ENCODE measurements around the gene ARID5B.
A peak's percentile ranks its signal among the peaks of the same experiment; 100 is the strongest.

The ARID5B gene

GRCh38 chr10:62053860-62054259, 152.4 kb downstream of the ARID5B start:
- TF ChIP-seq SUZ12 (IDR thresholded peaks at IDR 0.05) = no peak
- TF ChIP-seq FOXM1 (IDR thresholded peaks at IDR 0.05; ENCODE audit: borderline replicate concordance) = no peak
- TF ChIP-seq L3MBTL2 (conservative IDR thresholded peaks at IDR 0.05) = no peak
- ChIA-PET CTCF (interaction anchor here (1.3 kb wide), 1 partner anchor 9 kb away, joined by 4 read pairs; no protein-coding TSS in a partner anchor), POLR2A (interaction anchor here (1.0 kb wide), 1 partner anchor 215 kb away, joined by 3 read pairs; the partner anchor contains the start of gene RTKN2)
- no peak for DNase-seq (ENCODE audit: extremely low spot score)

- DNase-seq (ENCODE audit: extremely low spot score) = no peak
- ChIA-PET POLR2A (interaction anchor here (1.0 to 1.2 kb wide), 2 partner anchors 11 to 214 kb away, joined by 3 to 4 read pairs; partner anchors contain the start of gene RTKN2), CTCF (interaction anchor here (1.3 kb wide), 1 partner anchor 8 kb away, joined by 4 read pairs; no protein-coding TSS in a partner anchor)
- no peak for TF ChIP-seq SUZ12 (IDR thresholded peaks at IDR 0.05)
- no peak for TF ChIP-seq SP1 (IDR thresholded peaks at IDR 0.05)
- TF ChIP-seq CTBP1 (IDR thresholded peaks at IDR 0.05; ENCODE audit: borderline replicate concordance) = no peak
- TF ChIP-seq FOXK2 (IDR thresholded peaks at IDR 0.05) = no peak
- no peak for TF ChIP-seq BHLHE40 (IDR thresholded peaks at IDR 0.05; ENCODE audit: borderline replicate concordance)
- TF ChIP-seq L3MBTL2 (conservative IDR thresholded peaks at IDR 0.05) = no peak
- TF ChIP-seq ZNF384 (IDR thresholded peaks at IDR 0.05) = no peak
- no peak for TF ChIP-seq HDGF (IDR thresholded peaks at IDR 0.05; ENCODE audit: borderline replicate concordance)
- no peak for TF ChIP-seq LEF1 (IDR thresholded peaks at IDR 0.05; ENCODE audit: borderline replicate concordance)
- TF ChIP-seq FOXM1 (IDR thresholded peaks at IDR 0.05; ENCODE audit: borderline replicate concordance) = no peak
- no peak for TF ChIP-seq NFRKB (IDR thresholded peaks at IDR 0.05)
- TF ChIP-seq FOXA1 (IDR thresholded peaks at IDR 0.05) = no peak
- TF ChIP-seq ELF4 (IDR thresholded peaks at IDR 0.05) = no peak
- TF ChIP-seq TARDBP (IDR thresholded peaks at IDR 0.05) = no peak
- no peak for TF ChIP-seq PKNOX1 (IDR thresholded peaks at IDR 0.05)
- TF ChIP-seq ARNT (IDR thresholded peaks at IDR 0.05) = no peak
Observed at GRCh38 chr10:62054408-62054807, 152.9 kb downstream of the ARID5B start.

- POLR2A ChIA-PET = interaction anchor here (1.0 to 1.2 kb wide), 2 partner anchors 12 to 214 kb away, joined by 3 to 4 read pairs; partner anchors contain the start of gene RTKN2
- no peak for DNase-seq (ENCODE audit: extremely low spot score)
- TF ChIP-seq TARDBP (IDR thresholded peaks at IDR 0.05) (no peak), HDGF (IDR thresholded peaks at IDR 0.05; ENCODE audit: borderline replicate concordance) (no peak), SP1 (IDR thresholded peaks at IDR 0.05) (no peak), L3MBTL2 (conservative IDR thresholded peaks at IDR 0.05) (no peak), SUZ12 (IDR thresholded peaks at IDR 0.05) (no peak), NFRKB (IDR thresholded peaks at IDR 0.05) (no peak), BHLHE40 (IDR thresholded peaks at IDR 0.05; ENCODE audit: borderline replicate concordance) (no peak)
- CTCF ChIA-PET = interaction anchor here (1.3 kb wide), 1 partner anchor 8 kb away, joined by 4 read pairs; no protein-coding TSS in a partner anchor
Observed at GRCh38 chr10:62054830-62055229, 153.3 kb downstream of the ARID5B start.

DNA sequence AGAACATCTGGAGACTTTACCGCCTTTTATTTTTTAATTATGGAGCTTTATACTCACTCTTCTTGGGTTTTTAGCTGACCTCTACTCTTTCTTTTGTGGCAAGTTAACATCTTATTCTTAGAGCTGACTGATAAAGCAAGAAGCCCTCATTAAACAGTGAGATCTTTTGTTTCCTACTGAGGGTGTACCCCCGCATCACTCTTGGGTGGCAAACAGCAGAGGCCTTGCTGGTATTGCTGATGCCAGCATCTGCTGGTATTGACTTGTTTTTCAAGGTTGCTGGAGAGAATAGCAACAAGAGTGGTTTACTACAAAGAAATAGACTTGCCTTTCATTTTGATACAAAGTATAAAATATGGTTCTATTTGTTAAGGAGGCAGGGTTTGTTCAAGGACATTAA, 154.7 kb downstream of the ARID5B start:
- TF ChIP-seq FOXM1 (IDR thresholded peaks at IDR 0.05; ENCODE audit: borderline replicate concordance) = no peak
- no peak for TF ChIP-seq ZNF384 (IDR thresholded peaks at IDR 0.05)
- TF ChIP-seq ELF4 (IDR thresholded peaks at IDR 0.05) = no peak
- no peak for TF ChIP-seq FOXK2 (IDR thresholded peaks at IDR 0.05)
- no peak for TF ChIP-seq BHLHE40 (IDR thresholded peaks at IDR 0.05; ENCODE audit: borderline replicate concordance)
- no peak for TF ChIP-seq CTBP1 (IDR thresholded peaks at IDR 0.05; ENCODE audit: borderline replicate concordance)
- TF ChIP-seq PKNOX1 (IDR thresholded peaks at IDR 0.05) = no peak
- TF ChIP-seq NFRKB (IDR thresholded peaks at IDR 0.05) = no peak
- TF ChIP-seq TARDBP (IDR thresholded peaks at IDR 0.05) = no peak
- no peak for TF ChIP-seq SP1 (IDR thresholded peaks at IDR 0.05)
- TF ChIP-seq L3MBTL2 (conservative IDR thresholded peaks at IDR 0.05) = no peak
- TF ChIP-seq SUZ12 (IDR thresholded peaks at IDR 0.05) = no peak
- no peak for TF ChIP-seq LEF1 (IDR thresholded peaks at IDR 0.05; ENCODE audit: borderline replicate concordance)
- TF ChIP-seq ARNT (IDR thresholded peaks at IDR 0.05) = no peak
- no peak for TF ChIP-seq FOXA1 (IDR thresholded peaks at IDR 0.05)
- TF ChIP-seq HDGF (IDR thresholded peaks at IDR 0.05; ENCODE audit: borderline replicate concordance) = no peak
- DNase-seq (ENCODE audit: extremely low spot score) = no peak
- POLR2A ChIA-PET = no interaction called here
- CTCF ChIA-PET = interaction anchor here (0.6 to 1.2 kb wide), 2 partner anchors 98 to 449 kb away, joined by 3 read pairs; no protein-coding TSS in a partner anchor

DNA sequence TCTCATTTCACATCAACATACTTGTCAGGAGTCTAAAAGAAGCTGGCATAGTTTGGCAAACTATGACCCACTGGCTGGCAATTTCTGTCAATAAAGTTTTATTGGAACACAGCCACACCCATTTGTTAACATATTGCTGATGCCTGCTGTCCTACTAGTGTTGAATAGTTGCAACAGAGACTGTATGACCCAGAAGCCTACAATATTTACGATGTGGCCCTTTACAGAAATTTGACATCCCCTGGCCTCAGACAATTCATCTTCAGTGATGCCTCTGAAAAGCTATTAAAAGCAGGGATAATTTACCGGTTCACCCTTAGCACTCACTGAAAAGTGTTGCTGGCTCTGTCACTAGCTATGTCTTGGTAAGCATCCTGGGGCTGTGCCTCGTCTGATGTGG, 155.2 kb downstream of the ARID5B start:
- no peak for DNase-seq (ENCODE audit: extremely low spot score)
- POLR2A ChIA-PET = no interaction called here
- no peak for TF ChIP-seq HDGF (IDR thresholded peaks at IDR 0.05; ENCODE audit: borderline replicate concordance)
- no peak for TF ChIP-seq FOXA1 (IDR thresholded peaks at IDR 0.05)
- TF ChIP-seq NFRKB (IDR thresholded peaks at IDR 0.05) = no peak
- TF ChIP-seq FOXK2 (IDR thresholded peaks at IDR 0.05) = no peak
- TF ChIP-seq SP1 (IDR thresholded peaks at IDR 0.05) = no peak
- TF ChIP-seq SUZ12 (IDR thresholded peaks at IDR 0.05) = no peak
- peak; percentile 34; the same call in 1 of the 2 replicates for TF ChIP-seq PKNOX1 (IDR thresholded peaks at IDR 0.05)
- TF ChIP-seq LEF1 (IDR thresholded peaks at IDR 0.05; ENCODE audit: borderline replicate concordance) = no peak
- no peak for TF ChIP-seq TARDBP (IDR thresholded peaks at IDR 0.05)
- TF ChIP-seq ELF4 (IDR thresholded peaks at IDR 0.05) = no peak
- no peak for TF ChIP-seq ZNF384 (IDR thresholded peaks at IDR 0.05)
- 0 out of 2 replicates have a peak, but pooled peaks have one; percentile 31 for TF ChIP-seq CTBP1 (IDR thresholded peaks at IDR 0.05; ENCODE audit: borderline replicate concordance)
- no peak for TF ChIP-seq ARNT (IDR thresholded peaks at IDR 0.05)
- no peak for TF ChIP-seq FOXM1 (IDR thresholded peaks at IDR 0.05; ENCODE audit: borderline replicate concordance)
- no peak for TF ChIP-seq L3MBTL2 (conservative IDR thresholded peaks at IDR 0.05)
- no peak for TF ChIP-seq BHLHE40 (IDR thresholded peaks at IDR 0.05; ENCODE audit: borderline replicate concordance)
- CTCF ChIA-PET = interaction anchor here (1.2 kb wide), 1 partner anchor 450 kb away, joined by 3 read pairs; no protein-coding TSS in a partner anchor

GRCh38 chr10:62057359-62057758, 155.9 kb downstream of the ARID5B start:
- TF ChIP-seq BHLHE40 (IDR thresholded peaks at IDR 0.05; ENCODE audit: borderline replicate concordance) (no peak), LEF1 (IDR thresholded peaks at IDR 0.05; ENCODE audit: borderline replicate concordance) (no peak), FOXM1 (IDR thresholded peaks at IDR 0.05; ENCODE audit: borderline replicate concordance) (no peak)
- CTCF ChIA-PET = no interaction called here
- POLR2A ChIA-PET = no interaction called here
- no peak for DNase-seq (ENCODE audit: extremely low spot score)

All from HEK293T (cell line).